HEK293 (cell line): Measurements from ENCODE around the gene MYRFL.

ENCODE experiments used
- CTCF ChIA-PET: fragments of 350-600 bp; formaldehyde crosslinking; extraction: SDS; loops from one replicate; lab custom pipeline; 2021; ENCODE audit warnings: antibody characterized with exemption; lab: Yijun Ruan, JAX
- POLR2A ChIA-PET: fragments of 300-600 bp; formaldehyde crosslinking; extraction: SDS; loops from one replicate; lab custom pipeline; 2020; ENCODE audit warnings: antibody characterized with exemption, inconsistent platforms; lab: Yijun Ruan, JAX
- H3K27ac ChIP-seq: fragments of 200-500 bp; sonication (Bioruptor generic); 2 replicates; pipeline ENCODE4 v1.5.1; 2014; ENCODE audit warnings: low read depth, low read length, control low read depth, inconsistent platforms; ENCODE audit errors: extremely low read depth
- H3K36me3 ChIP-seq, 2 experiments: fragments of 200-500 bp in 1 of 2; sonication (Bioruptor generic) in 1 of 2; 1 replicate in 1 of 2; 2 replicates in 1 of 2; pipeline ENCODE4 v1.5.1; 2014 to 2017; ENCODE audit warnings: inconsistent platforms in 2 of 2, low read length in 2 of 2; ENCODE audit not compliant: control insufficient read depth in 2 of 2, insufficient read depth in 1 of 2
- H3K4me1 ChIP-seq: fragments of 200-500 bp; sonication (Bioruptor generic); 2 replicates; pipeline ENCODE4 v1.5.1; 2014; ENCODE audit warnings: mild to moderate bottlenecking, low read length, inconsistent platforms; ENCODE audit not compliant: control insufficient read depth, insufficient read depth
- H3K4me3 ChIP-seq: 2 replicates; pipeline ENCODE4 v1.5.1; 2011; ENCODE audit warnings: low read depth, mild to moderate bottlenecking, control low read depth, low read length, moderate library complexity
- H3K9me3 ChIP-seq: fragments of 200-500 bp; sonication (Bioruptor generic); 2 replicates; pipeline ENCODE4 v1.5.1; 2014; ENCODE audit warnings: low read depth, low read length, inconsistent platforms; ENCODE audit not compliant: control insufficient read depth, insufficient read depth
- GLI2 ChIP-seq: fragments of 450-650 bp; formaldehyde crosslinking; IDR thresholded peaks from 2 replicates; pipeline ENCODE4; 2017; ENCODE audit warnings: missing biosample characterization, missing genetic modification characterization, low read depth, borderline replicate concordance
- HIC1 ChIP-seq: fragments of 450-650 bp; formaldehyde crosslinking; IDR thresholded peaks from 2 replicates; pipeline ENCODE4 v1.5.1; 2016; ENCODE audit warnings: missing biosample characterization, missing genetic modification characterization
- MEIS1 ChIP-seq: sonication (generic); formaldehyde crosslinking; IDR thresholded peaks from 2 replicates; pipeline ENCODE4 v1.8.1; 2022; ENCODE audit warnings: missing genetic modification reagents, mild to moderate bottlenecking, borderline replicate concordance
- SP7 ChIP-seq: fragments of 450-650 bp; formaldehyde crosslinking; IDR thresholded peaks from 2 replicates; pipeline ENCODE4 v1.5.1; 2016; ENCODE audit warnings: missing biosample characterization, missing genetic modification characterization
- YY2 ChIP-seq: fragments of 450-650 bp; formaldehyde crosslinking; IDR thresholded peaks from 2 replicates; pipeline ENCODE4 v1.5.1; 2016; ENCODE audit warnings: missing biosample characterization, missing genetic modification characterization
- ZBTB17 ChIP-seq: fragments of 450-650 bp; formaldehyde crosslinking; IDR thresholded peaks from 2 replicates; pipeline ENCODE4 v1.5.1; 2016; ENCODE audit warnings: missing biosample characterization, missing genetic modification characterization
- ZNF114 ChIP-seq: fragments of 450-650 bp; formaldehyde crosslinking; IDR thresholded peaks from 2 replicates; pipeline ENCODE4 v1.5.0; 2017; ENCODE audit warnings: missing biosample characterization, missing genetic modification characterization
- ZNF24 ChIP-seq: fragments of 450-650 bp; formaldehyde crosslinking; IDR thresholded peaks from 2 replicates; pipeline ENCODE4 v1.5.1; 2016; ENCODE audit warnings: missing biosample characterization, missing genetic modification characterization
- ZNF274 ChIP-seq, 2 experiments: fragments of 200-500 bp in 1 of 2; fragments of 450-650 bp in 1 of 2; sonication (Bioruptor generic) in 1 of 2; formaldehyde crosslinking in 1 of 2; IDR thresholded peaks; 2 replicates each; pipeline versions ENCODE4 v1.5.1 to v1.6.1; 2014 to 2016; ENCODE audit warnings: borderline replicate concordance in 1 of 2, inconsistent platforms in 1 of 2, low read length in 1 of 2, missing biosample characterization in 1 of 2, missing genetic modification characterization in 1 of 2
- ZNF302 ChIP-seq: fragments of 450-650 bp; formaldehyde crosslinking; IDR thresholded peaks from 2 replicates; pipeline ENCODE4 v1.5.1; 2016; ENCODE audit warnings: missing biosample characterization, missing genetic modification characterization, low read depth
- ZNF398 ChIP-seq: fragments of 450-650 bp; formaldehyde crosslinking; IDR thresholded peaks from 2 replicates; pipeline ENCODE4 v1.5.1; 2017; ENCODE audit warnings: missing biosample characterization, missing genetic modification characterization
- ZNF423 ChIP-seq: fragments of 450-650 bp; formaldehyde crosslinking; IDR thresholded peaks from 2 replicates; pipeline ENCODE4 v1.5.1; 2016; ENCODE audit warnings: missing biosample characterization, missing genetic modification characterization
- ZNF48 ChIP-seq: fragments of 450-650 bp; formaldehyde crosslinking; IDR thresholded peaks from 2 replicates; pipeline ENCODE4 v1.5.1; 2016; ENCODE audit warnings: missing biosample characterization, missing genetic modification characterization
- ZNF510 ChIP-seq: fragments of 450-650 bp; formaldehyde crosslinking; IDR thresholded peaks from 2 replicates; pipeline ENCODE4 v1.5.1; 2018; ENCODE audit warnings: mild to moderate bottlenecking, missing genetic modification characterization, missing biosample characterization; ENCODE audit not compliant: insufficient replicate concordance
- ZNF530 ChIP-seq: fragments of 450-650 bp; formaldehyde crosslinking; IDR thresholded peaks from 2 replicates; pipeline ENCODE4 v1.5.1; 2016; ENCODE audit warnings: low read depth, missing biosample characterization, missing genetic modification characterization
- ZNF544 ChIP-seq: fragments of 450-650 bp; formaldehyde crosslinking; IDR thresholded peaks from 2 replicates; pipeline ENCODE4 v1.5.0; 2017; ENCODE audit warnings: missing biosample characterization, missing genetic modification characterization
- ZNF585B ChIP-seq: fragments of 450-650 bp; formaldehyde crosslinking; IDR thresholded peaks from 2 replicates; pipeline ENCODE4 v1.5.1; 2016; ENCODE audit warnings: missing biosample characterization, missing genetic modification characterization
- ZNF621 ChIP-seq: fragments of 450-650 bp; formaldehyde crosslinking; IDR thresholded peaks from 2 replicates; pipeline ENCODE4 v1.5.1; 2017; ENCODE audit warnings: missing biosample characterization, missing genetic modification characterization
- ZNF624 ChIP-seq: fragments of 450-650 bp; formaldehyde crosslinking; IDR thresholded peaks from 2 replicates; pipeline ENCODE4 v1.5.1; 2017; ENCODE audit warnings: missing biosample characterization, missing genetic modification characterization
- ZNF692 ChIP-seq: fragments of 450-650 bp; formaldehyde crosslinking; IDR thresholded peaks from 2 replicates; pipeline ENCODE4 v1.5.1; 2016; ENCODE audit warnings: missing biosample characterization, missing genetic modification characterization
- ZNF768 ChIP-seq: fragments of 450-650 bp; formaldehyde crosslinking; IDR thresholded peaks from 2 replicates; pipeline ENCODE4 v1.5.1; 2018; ENCODE audit warnings: missing biosample characterization, mild to moderate bottlenecking, missing genetic modification characterization
- ZNF785 ChIP-seq: fragments of 450-650 bp; formaldehyde crosslinking; IDR thresholded peaks from 2 replicates; pipeline ENCODE4 v1.5.1; 2016; ENCODE audit warnings: missing biosample characterization, missing genetic modification characterization
- ZXDB ChIP-seq: fragments of 450-650 bp; formaldehyde crosslinking; IDR thresholded peaks from 2 replicates; pipeline ENCODE4 v1.5.1; 2016; ENCODE audit warnings: missing biosample characterization, missing genetic modification characterization

Gene MYRFL

GRCh38 chr12:69981881-69982475 lies 157.0 kb downstream of the MYRFL start:
- no peak overlapping the region for H3K27ac ChIP-seq
- H3K4me1 ChIP-seq, result no peaks in the 10 kb centered on the region
- ChIA-PET CTCF (no interaction called here), POLR2A (no interaction called here)
- H3K9me3 ChIP-seq, result no peaks in the 10 kb centered on the region
- no peak for TF ChIP-seq ZNF302 (tag by site-specific recombination)
- TF ChIP-seq ZNF544 (tag by site-specific recombination), result no peak
- TF ChIP-seq HIC1 (tag by site-specific recombination), result no peak
- TF ChIP-seq ZNF768 (tag by site-specific recombination), result no peak
- TF ChIP-seq ZNF423 (tag by site-specific recombination), result no peak
- no peak for TF ChIP-seq ZBTB17 (tag by site-specific recombination)
- TF ChIP-seq MEIS1 (CRISPR knock-in tag), result no peak
- TF ChIP-seq ZNF114 (tag by site-specific recombination), result no peak
- TF ChIP-seq ZNF624, result no peak
- TF ChIP-seq ZNF692 (tag by site-specific recombination), result no peak
- no peak for TF ChIP-seq ZNF621 (tag by site-specific recombination)
- no peak for TF ChIP-seq ZNF398 (tag by site-specific recombination)
- H3K4me3 ChIP-seq, result no peak overlapping the region
- no peaks in the 10 kb centered on the region for H3K36me3 ChIP-seq

GRCh38 chr12:69984241-69984640 lies 159.2 kb downstream of the MYRFL start:
- H3K4me3 ChIP-seq, result no peak overlapping the region
- peaks cover 5% of the 10 kb centered on the region for H3K4me1 ChIP-seq
- no peaks in the 10 kb centered on the region for H3K9me3 ChIP-seq
- no peaks in the 10 kb centered on the region for H3K36me3 ChIP-seq
- CTCF ChIA-PET, result no interaction called here
- TF ChIP-seq ZNF510 (no peak), SP7 (tag by site-specific recombination) (no peak), GLI2 (tag by site-specific recombination) (no peak), ZNF48 (tag by site-specific recombination) (no peak), ZNF24 (tag by site-specific recombination) (no peak), ZXDB (tag by site-specific recombination) (no peak), ZNF585B (tag by site-specific recombination) (no peak), ZNF785 (no peak), ZNF274 (IDR thresholded peaks at IDR 0.05; ENCODE audit: low read length) (no peak), ZNF274 (tag by site-specific recombination; IDR thresholded peaks at IDR 0.05; ENCODE audit: borderline replicate concordance) (no peak), ZNF530 (no peak), YY2 (tag by site-specific recombination) (no peak)
- H3K27ac ChIP-seq, result no peak overlapping the region
- POLR2A ChIA-PET, result no interaction called here
